Measurements from ENCODE around the gene JMJD8.

The JMJD8 gene

DNA sequence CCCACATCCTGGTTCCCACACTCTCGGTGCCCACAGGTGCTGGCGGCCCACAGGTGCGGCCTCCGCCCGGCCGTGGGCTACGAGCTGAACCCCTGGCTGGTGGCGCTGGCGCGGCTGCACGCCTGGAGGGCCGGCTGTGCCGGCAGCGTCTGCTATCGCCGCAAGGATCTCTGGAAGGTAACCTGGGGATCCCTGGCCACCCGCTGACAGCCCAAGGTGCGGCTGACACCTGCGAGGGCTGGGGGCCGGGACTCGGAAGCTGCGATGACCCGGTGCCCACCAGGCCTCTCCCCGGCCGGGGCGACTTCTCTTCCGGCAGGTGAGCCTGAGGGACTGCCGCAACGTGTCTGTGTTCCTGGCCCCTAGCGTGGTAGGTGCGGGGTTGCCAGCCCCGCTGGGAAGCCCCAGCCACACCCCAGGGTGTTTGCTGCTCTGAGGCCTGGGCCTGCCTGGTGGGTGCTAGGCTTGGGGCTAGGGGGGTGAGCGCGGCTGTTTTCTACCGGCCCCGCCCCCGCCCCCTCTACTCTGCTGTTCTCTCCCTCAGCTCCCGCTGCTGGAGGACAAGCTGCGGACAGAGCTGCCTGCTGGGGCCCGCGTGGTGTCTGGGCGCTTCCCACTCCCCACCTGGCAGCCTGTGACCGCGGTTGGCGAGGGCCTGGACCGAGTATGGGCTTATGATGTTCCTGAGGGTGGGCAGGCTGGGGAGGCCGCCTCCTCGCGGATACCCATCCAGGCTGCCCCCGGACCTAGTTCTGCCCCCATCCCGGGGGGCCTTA is 37.8 kb upstream of the JMJD8 start:
- TF ChIP-seq, protein P1, sequence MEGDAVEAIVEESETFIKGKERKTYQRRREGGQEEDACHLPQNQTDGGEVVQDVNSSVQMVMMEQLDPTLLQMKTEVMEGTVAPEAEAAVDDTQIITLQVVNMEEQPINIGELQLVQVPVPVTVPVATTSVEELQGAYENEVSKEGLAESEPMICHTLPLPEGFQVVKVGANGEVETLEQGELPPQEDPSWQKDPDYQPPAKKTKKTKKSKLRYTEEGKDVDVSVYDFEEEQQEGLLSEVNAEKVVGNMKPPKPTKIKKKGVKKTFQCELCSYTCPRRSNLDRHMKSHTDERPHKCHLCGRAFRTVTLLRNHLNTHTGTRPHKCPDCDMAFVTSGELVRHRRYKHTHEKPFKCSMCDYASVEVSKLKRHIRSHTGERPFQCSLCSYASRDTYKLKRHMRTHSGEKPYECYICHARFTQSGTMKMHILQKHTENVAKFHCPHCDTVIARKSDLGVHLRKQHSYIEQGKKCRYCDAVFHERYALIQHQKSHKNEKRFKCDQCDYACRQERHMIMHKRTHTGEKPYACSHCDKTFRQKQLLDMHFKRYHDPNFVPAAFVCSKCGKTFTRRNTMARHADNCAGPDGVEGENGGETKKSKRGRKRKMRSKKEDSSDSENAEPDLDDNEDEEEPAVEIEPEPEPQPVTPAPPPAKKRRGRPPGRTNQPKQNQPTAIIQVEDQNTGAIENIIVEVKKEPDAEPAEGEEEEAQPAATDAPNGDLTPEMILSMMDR (IDR thresholded peaks at IDR 0.05; ENCODE audit: borderline replicate concordance, insufficient read depth, low read depth, low read length) = no peak
- peak overlapping the region; percentile 92 for H3K4me3 ChIP-seq (ENCODE audit: low read depth, low read length)

DNA sequence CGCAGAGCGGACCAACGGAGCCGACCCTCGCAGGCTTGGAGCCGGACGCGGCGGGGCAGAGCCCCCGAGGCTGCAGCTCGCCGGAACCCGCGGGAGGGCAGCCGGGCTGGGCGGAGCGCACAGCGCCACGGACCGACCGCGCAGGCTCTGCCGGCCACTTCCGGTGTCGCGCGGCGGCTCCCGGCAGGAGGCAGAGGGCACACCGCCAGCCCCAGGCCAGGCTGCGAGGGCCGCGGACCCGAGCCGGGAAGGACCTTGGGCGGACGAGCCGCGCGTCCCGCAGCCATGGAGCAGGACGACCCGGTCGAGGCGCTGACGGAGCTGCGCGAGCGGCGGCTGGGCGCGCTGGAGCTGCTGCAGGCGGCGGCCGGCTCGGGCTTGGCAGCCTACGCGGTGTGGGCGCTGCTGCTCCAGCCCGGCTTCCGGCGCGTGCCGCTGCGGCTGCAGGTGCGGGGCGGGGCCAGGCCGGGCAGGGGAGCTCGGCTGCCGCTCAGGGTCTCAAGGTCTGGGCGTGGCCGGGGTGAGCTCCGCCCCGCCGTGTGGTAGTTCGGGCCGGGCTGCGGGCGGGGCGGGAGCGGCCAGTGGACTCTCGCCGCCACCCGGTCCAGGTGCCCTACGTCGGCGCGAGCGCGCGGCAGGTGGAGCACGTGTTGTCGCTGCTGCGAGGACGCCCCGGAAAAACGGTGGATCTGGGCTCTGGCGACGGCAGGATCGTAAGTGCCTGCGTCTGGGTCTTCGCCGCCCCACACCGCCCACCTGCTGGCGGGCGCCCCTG is 37.0 kb upstream of the JMJD8 start, which contains the start of gene ANTKMT:
ANTKMT (plus strand) TSS at position 157 of the 775 bp plus-strand sequence; CDS start at position 286, 129 bp downstream.
- H3K4me3 ChIP-seq (ENCODE audit: low read depth, low read length) = peak within 1 kb of the TSS; percentile 92

DNA sequence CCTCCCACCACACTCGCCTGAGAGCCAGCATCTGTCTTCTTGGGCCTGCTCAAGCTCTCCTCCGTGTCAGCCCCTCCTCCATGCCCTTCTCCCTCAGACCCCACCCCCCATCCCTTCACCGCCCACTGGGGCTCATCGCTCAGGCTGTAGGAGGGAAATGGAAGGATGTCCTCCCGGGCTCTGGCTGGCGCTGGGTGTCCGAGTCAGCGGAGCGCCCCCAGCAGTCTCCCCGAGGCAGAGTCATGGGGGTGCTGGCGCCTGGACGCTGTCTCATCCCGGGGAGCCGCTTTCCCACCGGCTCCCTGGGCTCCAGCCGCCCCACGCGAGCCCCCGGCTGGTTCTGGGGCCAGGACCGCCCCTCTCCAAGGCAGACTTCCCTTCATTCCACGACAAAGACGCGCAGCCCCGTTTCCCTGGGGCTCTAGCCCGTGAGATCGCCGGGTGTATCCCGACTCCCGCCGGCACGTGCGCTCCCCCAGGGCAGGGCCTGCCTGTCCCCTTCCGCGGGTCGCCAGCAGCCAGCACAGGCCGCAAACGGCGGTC is 36.4 kb upstream of the JMJD8 start:
- peak overlapping the region; percentile 92 for H3K4me3 ChIP-seq (ENCODE audit: low read depth, low read length)
- TF ChIP-seq, protein P1 (IDR thresholded peaks at IDR 0.05; ENCODE audit: borderline replicate concordance, insufficient read depth, low read depth, low read length) = peak; percentile 38; the same call in 1 of the 2 replicates

More for the DNA sequence above, 37.0 kb upstream of the JMJD8 start, which contains the start of gene ANTKMT:
- TF ChIP-seq, protein P1 (IDR thresholded peaks at IDR 0.05; ENCODE audit: borderline replicate concordance, insufficient read depth, low read depth, low read length) = 0 out of 2 replicates have a peak, but pooled peaks have one; percentile 2

DNA sequence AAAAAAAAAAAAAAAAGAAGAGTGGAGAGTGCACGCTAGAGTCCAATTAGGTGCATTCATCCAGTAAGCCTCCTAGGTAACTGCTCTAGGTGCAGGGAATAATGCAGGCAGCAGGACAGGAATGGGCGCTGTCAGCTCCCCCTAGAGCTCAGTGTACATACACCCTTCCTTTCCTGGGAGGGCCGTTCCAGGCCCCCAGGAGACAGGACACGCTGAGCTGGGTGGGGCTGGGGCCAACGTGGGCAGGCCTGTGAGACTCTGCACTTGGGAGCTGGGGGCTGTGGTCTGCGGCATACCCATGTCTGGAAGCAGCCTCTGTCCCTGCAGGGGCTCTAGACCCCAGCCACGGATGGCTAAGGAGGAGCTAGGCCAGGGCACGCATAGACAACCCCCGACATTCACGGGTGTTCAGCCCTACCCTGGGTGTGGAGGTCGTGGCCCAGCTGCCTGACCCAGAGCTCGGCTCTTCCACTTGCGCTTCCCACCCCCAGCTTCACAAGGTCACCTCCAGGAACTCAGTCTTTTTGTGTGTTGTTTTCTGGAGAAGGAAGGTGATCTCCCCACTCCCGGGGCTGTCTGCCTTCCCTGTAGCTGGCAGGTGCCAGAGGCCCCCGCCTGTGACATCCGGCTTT is 35.8 kb upstream of the JMJD8 start:
- peak overlapping the region; percentile 92 for H3K4me3 ChIP-seq (ENCODE audit: low read depth, low read length)
- TF ChIP-seq, protein P1 (IDR thresholded peaks at IDR 0.05; ENCODE audit: borderline replicate concordance, insufficient read depth, low read depth, low read length) = 0 out of 2 replicates have a peak, but pooled peaks have one; percentile 0

DNA sequence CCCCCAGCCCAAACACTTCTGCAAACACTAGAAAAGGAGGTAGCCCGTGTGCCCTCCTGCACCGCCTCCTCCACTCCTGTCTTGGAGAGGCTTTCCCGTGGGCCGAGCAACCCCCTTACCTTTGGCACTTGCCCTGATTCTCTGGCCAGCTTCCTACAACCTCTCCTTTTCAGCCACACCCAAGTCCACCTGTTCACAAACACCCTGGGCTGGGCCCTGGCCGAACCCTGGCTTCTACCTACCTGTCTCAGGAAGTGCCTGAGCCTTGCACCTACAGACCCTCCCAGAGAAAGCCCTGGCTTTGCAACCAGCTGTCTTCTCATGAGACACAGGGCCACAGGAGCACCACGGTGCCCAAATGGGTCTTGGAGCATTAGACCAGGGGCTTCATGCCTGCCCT is 34.8 kb upstream of the JMJD8 start:
- H3K4me3 ChIP-seq (ENCODE audit: low read depth, low read length) = no peak overlapping the region
- TF ChIP-seq, protein P1 (IDR thresholded peaks at IDR 0.05; ENCODE audit: borderline replicate concordance, insufficient read depth, low read depth, low read length) = no peak

DNA sequence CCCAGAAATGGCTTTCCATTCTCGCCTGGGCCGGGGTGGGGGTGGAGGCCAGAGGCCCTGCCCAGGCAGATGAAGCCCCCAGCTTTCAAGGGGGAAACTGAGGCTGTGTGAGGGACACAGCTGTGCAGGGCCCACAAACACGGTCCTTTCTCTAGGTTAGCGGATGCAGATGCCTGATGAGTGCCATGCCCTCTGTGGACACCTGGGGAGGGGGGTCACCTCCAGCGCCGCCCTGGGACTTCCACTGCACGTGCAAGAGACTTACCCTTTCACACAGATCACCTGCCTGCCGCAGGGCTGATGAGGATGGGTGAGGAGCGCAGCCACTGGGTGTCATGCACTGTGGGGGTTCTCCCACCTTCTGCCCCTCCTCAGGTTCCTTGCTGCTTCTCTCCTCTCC is 34.3 kb upstream of the JMJD8 start:
- TF ChIP-seq, protein P1 (IDR thresholded peaks at IDR 0.05; ENCODE audit: borderline replicate concordance, insufficient read depth, low read depth, low read length) = no peak
- H3K4me3 ChIP-seq (ENCODE audit: low read depth, low read length) = no peak overlapping the region

All from GM12875 (cell line).